ENCODE results near the gene RFC2. TPM values are rescaled to one million over a fixed set of nuclear protein-coding genes. Genes with fewer than 3 reads are reported as not detected.

The RFC2 gene
- total RNA-seq, 1 donor from 2014 or later: 30.0 TPM

DNA sequence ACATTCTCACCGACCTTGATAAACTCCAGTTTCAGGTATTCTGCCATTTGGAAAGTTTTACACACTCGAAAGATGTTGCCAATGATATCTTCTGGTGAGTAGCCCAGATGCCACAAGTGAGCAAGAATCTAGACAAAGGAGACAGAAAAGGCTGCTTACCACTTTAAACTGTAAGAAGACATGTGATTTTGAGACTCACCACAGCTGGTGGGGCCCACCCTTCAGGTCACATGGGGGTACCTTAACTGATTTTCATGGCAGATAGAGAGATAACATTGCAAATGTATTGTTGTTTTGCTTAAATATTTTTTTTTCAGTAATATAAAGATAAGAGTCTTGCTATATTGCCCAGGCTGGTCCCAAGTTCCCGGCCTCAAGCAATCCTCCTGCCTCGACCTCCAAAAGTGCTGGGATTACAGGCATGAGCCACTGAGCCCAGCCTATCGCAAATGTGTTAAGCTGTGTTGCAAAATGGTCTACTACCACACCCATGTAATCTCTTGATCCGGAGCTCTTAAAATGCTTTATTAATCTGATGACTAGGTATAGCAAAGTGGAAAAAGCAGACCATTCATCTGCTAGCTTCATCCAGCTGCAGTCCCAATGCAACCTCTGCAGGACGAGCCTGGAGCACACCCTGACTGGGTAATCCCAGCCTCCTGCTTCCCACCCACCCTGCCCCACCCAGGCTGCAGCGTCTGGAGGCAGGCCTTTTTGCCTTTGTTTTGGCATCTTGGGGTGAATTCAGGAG lies 18.5 kb downstream of the RFC2 start:
- Mint-ChIP-seq H3K9me3 (no peaks in the 10 kb centered on the region), H3K27me3 (ENCODE audit: low read depth) (no peaks in the 10 kb centered on the region), H3K36me3 (peaks cover 32% of the 10 kb centered on the region), H3K27ac (no peak overlapping the region), H3K4me3 (no peak overlapping the region), H3K4me1 (no peaks in the 10 kb centered on the region)
- DNase-seq (ENCODE audit: low spot score in 2 of 2, unreplicated experiment in 2 of 2): no peak
- TF ChIP-seq, protein P1, sequence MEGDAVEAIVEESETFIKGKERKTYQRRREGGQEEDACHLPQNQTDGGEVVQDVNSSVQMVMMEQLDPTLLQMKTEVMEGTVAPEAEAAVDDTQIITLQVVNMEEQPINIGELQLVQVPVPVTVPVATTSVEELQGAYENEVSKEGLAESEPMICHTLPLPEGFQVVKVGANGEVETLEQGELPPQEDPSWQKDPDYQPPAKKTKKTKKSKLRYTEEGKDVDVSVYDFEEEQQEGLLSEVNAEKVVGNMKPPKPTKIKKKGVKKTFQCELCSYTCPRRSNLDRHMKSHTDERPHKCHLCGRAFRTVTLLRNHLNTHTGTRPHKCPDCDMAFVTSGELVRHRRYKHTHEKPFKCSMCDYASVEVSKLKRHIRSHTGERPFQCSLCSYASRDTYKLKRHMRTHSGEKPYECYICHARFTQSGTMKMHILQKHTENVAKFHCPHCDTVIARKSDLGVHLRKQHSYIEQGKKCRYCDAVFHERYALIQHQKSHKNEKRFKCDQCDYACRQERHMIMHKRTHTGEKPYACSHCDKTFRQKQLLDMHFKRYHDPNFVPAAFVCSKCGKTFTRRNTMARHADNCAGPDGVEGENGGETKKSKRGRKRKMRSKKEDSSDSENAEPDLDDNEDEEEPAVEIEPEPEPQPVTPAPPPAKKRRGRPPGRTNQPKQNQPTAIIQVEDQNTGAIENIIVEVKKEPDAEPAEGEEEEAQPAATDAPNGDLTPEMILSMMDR (IDR thresholded peaks at IDR 0.05; ENCODE audit: unreplicated experiment): no peak

DNA sequence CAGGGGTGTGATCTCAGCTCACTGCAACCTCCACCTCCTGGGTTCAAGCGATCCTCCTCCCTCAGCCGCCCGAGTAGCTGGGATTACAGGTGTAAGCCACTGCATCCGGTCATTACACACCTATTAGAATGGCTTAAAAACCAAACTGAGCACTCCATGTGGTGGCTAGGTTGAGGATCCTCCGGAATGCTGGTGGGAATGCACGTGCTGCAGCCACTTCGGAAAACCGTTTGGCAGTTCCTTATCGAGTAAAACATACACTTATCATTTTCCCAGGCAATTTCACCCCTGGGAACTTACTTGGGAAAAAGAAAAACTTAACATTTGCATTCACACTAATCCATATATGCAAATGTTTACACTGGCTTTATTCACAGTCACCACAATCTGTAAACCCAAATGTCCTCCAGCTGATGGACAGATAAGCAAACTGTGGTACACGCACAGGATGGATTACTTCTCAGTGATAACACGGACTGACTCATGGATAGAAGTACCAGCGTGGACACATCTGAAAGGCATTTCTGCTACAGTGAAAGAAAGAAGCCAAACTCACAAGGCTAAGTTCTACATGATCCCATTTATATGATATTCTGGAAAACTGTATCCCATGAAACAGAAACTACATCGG lies 20.4 kb downstream of the RFC2 start:
- TF ChIP-seq, protein P1 (IDR thresholded peaks at IDR 0.05; ENCODE audit: unreplicated experiment): no peak
- H3K9me3 Mint-ChIP-seq: no peaks in the 10 kb centered on the region
- H3K4me3 Mint-ChIP-seq: no peak overlapping the region
- H3K27me3 Mint-ChIP-seq (ENCODE audit: low read depth): no peaks in the 10 kb centered on the region
- no peak overlapping the region for H3K27ac Mint-ChIP-seq
- H3K4me1 Mint-ChIP-seq: no peaks in the 10 kb centered on the region
- no peak for DNase-seq (ENCODE audit: low spot score in 2 of 2, unreplicated experiment in 2 of 2)
- H3K36me3 Mint-ChIP-seq: peaks cover 36% of the 10 kb centered on the region

- H3K9me3 Mint-ChIP-seq: no peaks in the 10 kb centered on the region
- H3K4me1 Mint-ChIP-seq: no peaks in the 10 kb centered on the region
- H3K27ac Mint-ChIP-seq: no peak overlapping the region
- TF ChIP-seq, protein P1 (IDR thresholded peaks at IDR 0.05; ENCODE audit: unreplicated experiment): no peak
- no peak for DNase-seq (ENCODE audit: low spot score in 2 of 2, unreplicated experiment in 2 of 2)
- no peak overlapping the region for H3K4me3 Mint-ChIP-seq
- no peaks in the 10 kb centered on the region for H3K27me3 Mint-ChIP-seq (ENCODE audit: low read depth)
- peaks cover 35% of the 10 kb centered on the region for H3K36me3 Mint-ChIP-seq
Observed at GRCh38 chr7:74231232-74231590, 23.0 kb downstream of the RFC2 start.

- no peaks in the 10 kb centered on the region for H3K27me3 Mint-ChIP-seq (ENCODE audit: low read depth)
- DNase-seq (ENCODE audit: low spot score in 2 of 2, unreplicated experiment in 2 of 2): no peak
- no peak overlapping the region for H3K27ac Mint-ChIP-seq
- no peaks in the 10 kb centered on the region for H3K9me3 Mint-ChIP-seq
- peaks cover 35% of the 10 kb centered on the region for H3K36me3 Mint-ChIP-seq
- H3K4me3 Mint-ChIP-seq: no peak overlapping the region
- TF ChIP-seq, protein P1 (IDR thresholded peaks at IDR 0.05; ENCODE audit: unreplicated experiment): no peak
- H3K4me1 Mint-ChIP-seq: no peaks in the 10 kb centered on the region
Observed at GRCh38 chr7:74230446-74231231, 23.6 kb downstream of the RFC2 start.

GRCh38 chr7:74228951-74229900 lies 25.0 kb downstream of the RFC2 start:
- no peaks in the 10 kb centered on the region for H3K9me3 Mint-ChIP-seq
- no peak overlapping the region for H3K27ac Mint-ChIP-seq
- no peaks in the 10 kb centered on the region for H3K4me1 Mint-ChIP-seq
- H3K36me3 Mint-ChIP-seq: peaks cover 29% of the 10 kb centered on the region
- TF ChIP-seq, protein P1 (IDR thresholded peaks at IDR 0.05; ENCODE audit: unreplicated experiment): no peak
- H3K27me3 Mint-ChIP-seq (ENCODE audit: low read depth): no peaks in the 10 kb centered on the region
- H3K4me3 Mint-ChIP-seq: no peak overlapping the region
- DNase-seq (ENCODE audit: low spot score in 2 of 2, unreplicated experiment in 2 of 2): no peak
